GM18858 (cell line): ENCODE data around the gene PRSS8.
A peak's percentile ranks its signal among the peaks of the same experiment; 100 is the strongest.

Source experiments
- ATAC-seq: cut with Tn5 transposase; IDR thresholded peaks from one replicate; pipeline ENCODE4 v1.9.1; 2021; ENCODE audit not compliant: unreplicated experiment

PRSS8 gene

DNA sequence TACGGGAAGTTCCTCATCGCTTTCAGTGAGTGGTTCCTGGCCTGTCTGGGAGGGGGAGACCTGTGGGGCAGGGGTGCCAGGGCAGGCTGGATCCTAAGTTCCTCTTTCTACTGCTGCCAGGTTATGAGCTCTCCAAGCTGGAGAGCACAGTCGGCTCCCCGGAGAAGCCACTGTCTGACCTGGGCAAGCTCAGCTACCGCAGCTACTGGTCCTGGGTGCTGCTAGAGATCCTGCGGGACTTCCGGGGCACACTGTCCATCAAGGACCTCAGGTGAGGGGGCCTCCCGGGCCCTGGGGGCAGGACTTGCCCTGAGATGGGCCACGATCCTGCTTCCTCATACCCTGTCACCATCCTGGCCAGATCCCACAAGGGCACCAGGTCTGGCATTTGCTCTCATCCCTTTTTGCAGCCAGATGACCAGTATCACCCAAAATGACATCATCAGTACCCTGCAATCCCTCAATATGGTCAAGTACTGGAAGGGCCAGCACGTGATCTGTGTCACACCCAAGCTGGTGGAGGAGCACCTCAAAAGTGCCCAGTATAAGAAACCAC is 5.1 kb downstream of the PRSS8 start:
- ATAC-seq, result no peak

DNA sequence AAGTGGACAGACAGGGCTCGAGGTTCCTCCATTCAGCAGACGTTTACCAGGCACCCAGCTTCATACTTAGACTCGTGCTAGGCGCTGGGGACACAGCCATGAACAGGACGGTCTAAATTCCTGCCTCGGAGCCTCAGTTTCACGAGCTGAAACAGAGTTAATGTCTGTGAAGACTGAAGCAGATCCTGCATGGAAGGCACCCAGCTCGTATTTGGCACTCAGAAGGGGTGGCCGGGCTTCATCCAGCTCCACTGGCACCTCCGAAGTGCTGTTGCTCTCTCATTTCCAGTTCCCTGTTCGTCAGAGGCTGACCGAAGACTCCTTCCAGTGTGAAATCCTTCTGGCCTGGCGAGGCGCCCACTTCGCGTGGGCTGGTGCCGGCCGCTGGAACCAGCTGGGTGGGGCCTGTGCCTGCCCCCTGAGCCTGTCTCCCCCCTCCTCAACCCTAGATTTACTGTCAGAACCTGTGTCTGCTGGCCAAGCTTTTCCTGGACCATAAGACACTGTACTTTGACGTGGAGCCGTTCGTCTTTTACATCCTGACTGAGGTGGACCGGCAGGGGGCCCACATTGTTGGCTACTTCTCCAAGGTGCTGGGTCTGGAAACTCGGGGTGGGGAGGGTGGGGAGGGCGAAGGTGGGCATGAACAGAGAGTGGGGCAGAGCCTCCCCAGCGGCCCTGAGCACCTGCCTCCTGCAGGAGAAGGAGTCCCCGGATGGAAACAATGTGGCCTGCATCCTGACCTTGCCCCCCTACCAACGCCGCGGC is 5.8 kb downstream of the PRSS8 start:
- no peak for ATAC-seq

DNA sequence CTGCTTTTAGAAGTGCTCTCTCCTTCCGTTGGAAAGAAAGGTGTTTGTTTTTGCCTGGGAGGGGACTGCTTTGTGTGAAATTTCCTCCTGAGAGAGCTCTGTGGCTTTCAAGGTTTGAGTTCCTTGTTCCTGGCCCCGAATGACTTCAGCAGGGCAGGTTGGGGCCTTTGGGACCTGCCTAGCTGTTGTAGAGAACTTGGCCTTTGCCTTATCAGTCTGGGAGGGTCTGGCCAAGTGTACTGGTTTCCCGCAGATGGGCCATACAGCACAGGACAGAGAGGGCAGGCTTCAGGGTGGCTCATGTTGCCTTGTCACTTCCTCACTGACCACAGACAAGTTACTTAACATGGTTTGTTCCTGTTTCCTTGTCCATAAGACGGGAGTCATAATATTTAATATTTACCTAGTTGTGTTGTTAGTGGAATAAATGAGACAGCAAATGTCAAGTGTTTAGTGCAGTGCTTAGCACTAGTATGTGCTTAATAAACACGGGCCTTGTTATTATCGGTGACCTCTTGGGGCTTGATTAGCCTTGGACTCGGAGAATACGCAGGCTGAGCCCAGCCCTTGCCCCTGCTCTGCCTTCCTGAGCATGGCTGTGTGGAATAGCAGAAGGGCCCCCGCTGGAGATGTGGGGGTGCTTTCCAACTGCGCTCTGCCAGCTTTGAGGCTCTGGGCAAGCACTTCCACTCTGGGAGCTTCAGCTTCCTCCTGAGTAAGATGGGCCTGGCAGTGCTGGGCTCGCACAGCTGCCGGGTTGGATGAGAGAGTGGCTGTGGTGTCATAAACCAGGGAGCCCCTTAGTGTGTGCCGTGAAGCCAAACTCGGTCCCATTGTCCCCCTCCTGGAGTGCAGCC is 6.6 kb downstream of the PRSS8 start:
- no peak for ATAC-seq

DNA sequence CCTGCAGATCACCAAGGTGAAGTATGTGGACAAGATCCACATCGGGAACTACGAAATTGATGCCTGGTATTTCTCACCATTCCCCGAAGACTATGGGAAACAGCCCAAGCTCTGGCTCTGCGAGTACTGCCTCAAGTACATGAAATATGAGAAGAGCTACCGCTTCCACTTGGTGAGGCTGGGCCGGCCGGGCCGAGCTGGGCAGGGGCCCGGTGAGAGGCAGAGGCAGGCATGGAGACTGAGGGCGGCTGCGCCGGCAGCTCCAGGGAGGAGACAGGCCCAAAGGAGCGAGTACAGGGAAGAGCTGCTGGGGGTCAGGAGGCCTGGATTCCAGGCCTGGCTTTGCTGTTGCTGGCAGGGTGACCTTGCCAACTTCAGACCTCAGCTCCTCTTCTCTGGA is 8.3 kb downstream of the PRSS8 start:
- ATAC-seq, result no peak

DNA sequence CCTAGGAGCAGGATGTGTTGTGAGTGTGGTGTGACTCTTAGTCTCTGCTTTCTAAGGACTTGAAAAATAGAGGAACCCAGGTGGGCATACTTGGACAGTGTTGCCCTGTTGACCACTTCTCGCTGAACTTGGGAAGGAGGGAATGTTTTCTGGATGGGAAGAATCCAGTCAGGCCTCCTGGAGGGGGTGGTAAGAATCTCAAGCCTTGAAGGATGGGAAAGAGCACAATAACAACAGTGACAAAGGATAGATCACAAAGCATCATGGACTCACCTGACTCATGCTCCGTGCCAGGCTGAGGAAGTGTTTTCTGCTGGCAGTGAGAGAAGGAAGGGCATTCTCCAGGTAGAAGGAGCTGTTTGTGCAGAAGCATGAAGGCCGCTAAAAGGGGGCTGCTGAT is 9.7 kb downstream of the PRSS8 start:
- ATAC-seq, result no peak

DNA sequence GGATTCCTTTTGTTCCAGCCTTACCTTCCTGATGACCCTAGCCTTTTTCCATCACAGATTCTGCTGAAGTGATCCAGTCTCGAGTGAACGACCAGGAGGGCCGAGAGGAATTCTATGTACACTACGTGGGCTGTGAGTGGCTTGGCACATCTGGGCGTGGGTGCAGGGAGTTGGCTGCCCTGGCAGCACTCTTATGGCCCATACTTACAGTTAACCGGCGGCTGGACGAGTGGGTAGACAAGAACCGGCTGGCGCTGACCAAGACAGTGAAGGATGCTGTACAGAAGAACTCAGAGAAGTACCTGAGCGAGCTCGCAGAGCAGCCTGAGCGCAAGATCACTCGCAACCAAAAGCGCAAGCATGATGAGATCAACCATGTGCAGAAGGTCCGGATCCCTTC is 15.4 kb downstream of the PRSS8 start:
- ATAC-seq, result no peak

DNA sequence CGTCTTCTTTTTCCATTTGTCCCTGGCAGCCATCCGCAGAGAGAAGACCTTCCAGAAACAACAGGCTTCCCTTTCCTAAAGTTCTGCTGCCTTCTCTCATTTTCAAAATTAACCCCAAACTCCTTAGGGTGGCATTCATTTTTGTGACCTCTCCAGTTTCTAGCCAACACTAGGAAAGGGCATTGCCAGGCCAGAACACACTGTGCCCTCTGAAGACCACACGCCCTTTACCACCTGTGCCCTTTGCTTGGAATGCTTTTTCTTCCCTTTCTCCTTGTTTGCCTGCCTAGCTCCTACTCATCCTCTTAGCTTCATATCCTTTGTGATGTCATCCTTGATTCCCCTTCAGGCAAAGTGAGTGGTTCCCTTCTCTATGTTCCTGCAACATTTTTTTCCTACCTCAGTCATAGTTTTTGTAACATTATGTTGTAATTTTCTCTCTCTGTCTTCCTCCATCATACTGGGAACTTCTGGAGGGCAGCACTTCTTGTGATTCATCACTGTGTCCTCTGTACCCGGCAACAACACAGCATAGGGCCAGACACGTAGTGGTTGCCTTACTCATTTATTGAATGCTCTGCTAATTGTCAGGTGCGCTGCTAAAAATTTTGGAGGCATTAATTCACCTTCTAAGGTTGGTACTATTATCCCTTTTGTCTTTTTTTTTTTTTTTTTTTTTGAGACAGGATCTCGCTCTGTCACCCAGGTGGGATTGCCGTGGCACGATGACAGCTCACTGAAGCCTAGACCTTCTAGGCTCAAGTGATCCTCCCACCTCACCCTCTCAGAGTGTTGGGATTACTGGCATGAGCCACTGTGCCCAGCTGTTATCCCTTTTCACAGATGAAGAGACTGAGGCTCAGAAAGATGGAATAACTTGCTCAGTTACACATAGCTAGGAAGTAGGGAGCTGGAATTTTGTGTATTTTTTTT is 17.0 kb downstream of the PRSS8 start:
- no peak for ATAC-seq

DNA sequence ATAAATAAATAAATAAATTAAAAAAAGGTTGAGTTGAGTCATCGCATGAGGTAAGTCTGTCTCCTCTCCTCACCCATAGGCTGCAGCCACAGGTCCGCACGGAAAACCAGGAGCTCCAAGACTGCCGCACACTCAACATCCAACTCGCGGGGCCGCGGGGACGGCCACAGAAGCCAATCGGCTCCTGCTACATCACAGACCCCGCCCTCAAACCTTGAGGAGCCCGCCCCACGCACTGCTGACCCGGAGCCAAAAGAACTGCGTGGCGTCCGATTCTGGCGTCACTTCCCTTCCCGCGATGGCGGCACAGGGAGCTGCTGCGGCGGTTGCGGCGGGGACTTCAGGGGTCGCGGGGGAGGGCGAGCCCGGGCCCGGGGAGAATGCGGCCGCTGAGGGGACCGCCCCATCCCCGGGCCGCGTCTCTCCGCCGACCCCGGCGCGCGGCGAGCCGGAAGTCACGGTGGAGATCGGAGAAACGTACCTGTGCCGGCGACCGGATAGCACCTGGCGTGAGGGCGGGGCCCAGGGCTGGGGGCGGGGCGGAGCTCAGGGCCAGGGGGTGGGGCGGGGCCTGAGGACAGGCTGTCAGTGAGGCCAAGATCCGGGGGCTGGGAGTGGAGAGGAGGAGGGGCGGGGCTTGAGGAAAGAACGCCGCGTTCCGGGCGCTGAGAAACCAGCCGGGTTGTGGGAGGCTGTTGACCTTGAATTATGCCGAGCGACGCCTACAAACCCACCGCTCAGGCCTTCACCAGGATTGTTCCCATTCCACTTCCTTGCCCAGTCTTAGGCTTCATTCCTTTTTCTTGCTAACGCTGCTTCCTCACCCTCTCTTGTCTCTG is 17.9 kb downstream of the PRSS8 start, which contains the start of gene KAT8:
Gene KAT8, plus strand, starts transcription at position 281 of the 839 bp plus-strand sequence. Its CDS starts 18 bp downstream, at position 299.
- ATAC-seq, result peak; percentile 80

DNA sequence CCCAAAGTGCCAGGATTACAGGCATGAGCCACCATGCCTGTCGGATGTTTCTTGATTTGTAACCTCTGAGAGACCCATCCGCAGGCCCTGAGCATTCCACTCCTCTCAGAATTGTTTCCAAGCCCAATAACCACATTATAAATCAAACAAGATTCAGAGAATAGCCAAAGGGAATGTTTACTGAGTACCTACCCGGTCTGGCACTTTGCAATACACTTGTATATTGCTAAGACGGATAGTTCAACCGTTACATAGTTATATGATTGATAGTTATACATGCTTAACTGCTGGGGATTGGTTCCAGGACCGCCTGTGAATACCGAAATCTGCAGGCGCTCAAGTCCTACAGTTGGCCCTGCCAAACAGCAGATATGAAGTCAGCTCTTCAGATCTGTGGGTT is 21.1 kb downstream of the PRSS8 start:
- no peak for ATAC-seq

DNA sequence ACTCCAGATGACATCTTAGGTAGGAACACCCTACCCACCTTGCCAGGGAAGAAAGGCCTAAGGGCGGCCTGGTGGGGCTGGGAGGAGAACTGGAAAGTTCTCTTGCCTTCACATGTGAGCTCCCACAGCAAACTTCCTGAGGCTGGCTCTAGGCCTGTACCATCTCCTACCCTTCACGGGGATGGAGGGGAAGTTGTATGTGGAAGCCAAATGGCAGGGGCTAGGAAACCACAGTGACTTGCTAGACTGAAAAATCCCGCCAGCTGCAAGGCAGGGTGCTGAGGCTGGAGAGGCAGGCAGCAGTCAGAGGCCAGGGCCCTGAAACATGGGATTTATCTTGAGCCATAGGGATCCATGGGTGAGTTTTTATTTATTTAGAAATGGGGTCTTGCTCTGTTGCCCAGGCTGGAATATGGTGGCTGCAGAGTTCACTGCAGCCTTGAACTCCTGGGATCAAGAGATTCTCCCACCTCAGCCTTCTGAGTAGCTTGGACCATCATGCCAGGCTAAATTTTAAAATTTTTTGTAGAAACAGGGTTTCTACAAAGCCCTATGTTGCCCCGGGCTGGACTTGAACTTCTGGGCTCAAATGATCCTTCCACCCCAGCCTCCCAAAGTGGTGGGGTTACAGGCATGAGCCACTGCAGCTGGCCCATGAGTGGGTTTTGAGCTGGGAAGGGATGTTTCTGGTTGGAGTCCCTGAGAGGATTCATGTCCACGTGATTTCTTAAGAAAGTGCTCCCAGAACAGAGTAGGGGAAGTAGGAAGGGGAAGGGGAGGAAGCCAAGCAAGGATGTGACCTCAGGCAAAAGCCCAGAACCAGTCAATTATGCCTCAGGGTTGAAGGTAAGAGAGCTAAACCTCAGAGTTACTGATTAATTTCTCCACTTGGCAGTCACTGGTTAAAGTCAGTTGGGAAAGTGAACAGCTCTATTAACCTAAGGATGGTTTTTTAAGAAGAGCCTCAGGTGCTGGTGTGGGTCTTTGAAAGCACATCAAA is 22.1 kb downstream of the PRSS8 start:
- ATAC-seq, result no peak

DNA sequence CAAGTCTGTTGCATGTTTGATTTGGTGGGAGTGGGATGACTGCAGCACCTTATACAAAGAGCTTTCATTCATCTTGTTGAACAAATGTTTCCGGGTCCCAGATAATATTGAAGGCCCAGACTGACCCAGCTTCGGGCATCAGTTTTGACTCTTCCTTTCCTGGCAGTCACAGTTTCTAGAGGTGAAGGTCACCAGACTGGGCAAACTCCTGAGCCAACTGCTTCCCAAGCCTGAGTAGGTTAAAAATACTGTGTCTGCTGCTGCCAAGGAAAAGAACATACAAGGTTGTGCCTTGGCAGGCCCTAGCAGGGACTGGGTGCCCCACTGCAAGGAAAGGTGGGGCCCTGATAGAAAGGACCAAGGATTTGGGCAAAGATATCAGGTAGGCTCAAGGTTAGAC is 22.8 kb downstream of the PRSS8 start:
- no peak for ATAC-seq

DNA sequence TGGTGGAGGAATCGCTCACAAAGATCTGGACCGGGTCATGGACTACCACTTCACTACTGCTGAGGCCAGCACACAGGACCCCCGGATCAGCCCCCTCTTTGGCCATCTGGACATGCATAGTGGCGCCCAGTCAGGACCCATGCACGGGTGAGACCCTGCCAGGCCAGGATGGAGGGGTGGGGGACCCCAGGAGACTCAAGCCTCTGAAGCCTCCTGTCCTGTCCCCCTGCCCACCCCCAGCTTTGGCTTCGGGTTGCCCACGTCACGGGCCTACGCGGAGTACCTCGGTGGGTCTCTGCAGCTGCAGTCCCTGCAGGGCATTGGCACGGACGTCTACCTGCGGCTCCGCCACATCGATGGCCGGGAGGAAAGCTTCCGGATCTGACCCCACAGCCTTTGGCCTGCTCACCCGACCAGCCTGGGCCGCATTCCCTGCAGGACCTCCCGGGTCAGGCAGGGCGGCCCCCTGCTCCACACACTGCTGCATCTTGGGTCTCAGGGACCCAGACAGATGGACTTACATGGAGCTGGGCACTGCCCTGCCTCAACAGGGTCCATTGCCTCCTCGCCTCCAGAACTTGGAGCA is 23.6 kb downstream of the PRSS8 start:
- ATAC-seq, result no peak

DNA sequence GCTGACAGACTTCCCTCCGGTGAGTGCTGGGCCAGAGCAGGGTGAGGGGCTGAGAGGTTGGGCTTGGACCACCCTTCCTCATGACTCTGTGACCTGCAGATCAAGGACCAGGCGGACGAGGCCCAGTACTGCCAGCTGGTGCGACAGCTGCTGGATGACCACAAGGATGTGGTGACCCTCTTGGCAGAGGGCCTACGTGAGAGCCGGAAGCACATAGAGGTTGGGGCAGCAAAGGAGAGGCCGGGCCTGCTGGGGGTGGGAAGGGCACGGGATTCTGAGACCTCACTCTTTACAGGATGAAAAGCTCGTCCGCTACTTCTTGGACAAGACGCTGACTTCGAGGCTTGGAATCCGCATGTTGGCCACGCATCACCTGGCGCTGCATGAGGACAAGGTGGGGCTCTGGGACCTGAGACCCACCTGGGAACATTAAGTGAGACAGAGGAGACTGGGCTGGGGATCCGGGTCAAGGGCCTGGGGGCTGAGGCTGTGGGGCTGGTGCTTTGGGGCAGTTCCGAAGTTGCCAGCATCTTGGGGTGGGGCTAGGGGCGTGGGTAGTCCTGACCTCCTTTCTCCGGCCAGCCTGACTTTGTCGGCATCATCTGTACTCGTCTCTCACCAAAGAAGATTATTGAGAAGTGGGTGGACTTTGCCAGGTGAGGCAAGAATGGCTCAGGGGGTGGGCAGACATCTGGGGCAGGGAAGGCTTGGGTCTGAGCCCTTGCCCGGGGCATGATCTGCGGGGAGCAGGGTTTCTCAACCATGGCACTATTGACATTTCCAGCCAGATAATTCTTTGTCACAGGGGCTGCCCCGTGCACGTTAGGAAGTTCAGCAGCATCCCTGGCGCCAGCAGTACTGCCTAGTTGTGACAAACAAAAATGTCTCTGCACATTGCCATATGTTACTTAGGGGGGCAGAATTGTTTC is 25.2 kb downstream of the PRSS8 start:
- ATAC-seq, result no peak

DNA sequence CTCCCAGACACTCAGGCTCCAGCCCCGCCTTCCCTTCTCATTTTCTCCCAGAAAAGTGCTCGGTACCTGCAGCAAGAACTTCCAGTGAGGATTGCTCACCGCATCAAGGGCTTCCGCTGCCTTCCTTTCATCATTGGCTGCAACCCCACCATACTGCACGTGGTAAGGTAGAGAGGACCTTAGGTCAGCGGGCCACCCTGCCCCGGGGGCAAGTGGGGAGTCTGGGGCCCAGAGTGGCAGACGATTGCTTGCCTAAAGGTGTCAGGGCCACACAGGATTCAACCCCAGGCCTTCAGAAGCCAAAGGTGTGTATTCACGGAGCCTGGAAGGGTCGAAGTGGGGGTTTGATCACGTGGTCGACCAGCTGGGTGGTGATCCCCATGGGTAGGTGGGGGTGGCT is 25.9 kb downstream of the PRSS8 start:
- no peak for ATAC-seq

DNA sequence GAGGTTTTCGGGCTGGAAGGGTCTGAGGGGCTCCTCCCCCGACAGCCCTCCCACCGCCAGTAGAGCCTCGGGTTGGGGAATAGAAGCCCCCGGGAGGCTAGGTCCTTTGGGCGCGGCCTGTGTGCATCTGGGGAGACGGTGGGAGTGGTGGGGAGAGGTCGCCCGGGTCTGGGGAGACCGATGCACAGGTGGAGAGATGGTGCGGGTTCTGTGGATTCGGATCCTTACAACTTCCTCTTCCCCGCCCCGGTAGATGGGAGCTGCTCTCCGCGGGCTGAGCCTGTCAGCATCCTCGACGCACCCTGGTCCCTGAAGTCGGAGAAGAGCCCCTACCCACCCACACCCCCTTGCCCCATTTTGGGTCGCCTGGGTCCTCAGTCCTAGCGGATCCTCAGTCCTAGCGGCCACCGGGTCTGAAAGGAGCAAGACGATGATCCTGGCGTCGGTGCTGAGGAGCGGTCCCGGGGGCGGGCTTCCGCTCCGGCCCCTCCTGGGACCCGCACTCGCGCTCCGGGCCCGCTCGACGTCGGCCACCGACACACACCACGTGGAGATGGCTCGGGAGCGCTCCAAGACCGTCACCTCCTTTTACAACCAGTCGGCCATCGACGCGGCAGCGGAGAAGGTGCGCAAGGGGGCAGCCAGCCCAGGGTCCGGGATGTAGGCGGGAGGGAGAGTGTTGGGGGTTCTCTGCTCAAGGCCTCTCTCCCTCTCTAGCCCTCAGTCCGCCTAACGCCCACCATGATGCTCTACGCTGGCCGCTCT is 26.6 kb downstream of the PRSS8 start:
- no peak for ATAC-seq

DNA sequence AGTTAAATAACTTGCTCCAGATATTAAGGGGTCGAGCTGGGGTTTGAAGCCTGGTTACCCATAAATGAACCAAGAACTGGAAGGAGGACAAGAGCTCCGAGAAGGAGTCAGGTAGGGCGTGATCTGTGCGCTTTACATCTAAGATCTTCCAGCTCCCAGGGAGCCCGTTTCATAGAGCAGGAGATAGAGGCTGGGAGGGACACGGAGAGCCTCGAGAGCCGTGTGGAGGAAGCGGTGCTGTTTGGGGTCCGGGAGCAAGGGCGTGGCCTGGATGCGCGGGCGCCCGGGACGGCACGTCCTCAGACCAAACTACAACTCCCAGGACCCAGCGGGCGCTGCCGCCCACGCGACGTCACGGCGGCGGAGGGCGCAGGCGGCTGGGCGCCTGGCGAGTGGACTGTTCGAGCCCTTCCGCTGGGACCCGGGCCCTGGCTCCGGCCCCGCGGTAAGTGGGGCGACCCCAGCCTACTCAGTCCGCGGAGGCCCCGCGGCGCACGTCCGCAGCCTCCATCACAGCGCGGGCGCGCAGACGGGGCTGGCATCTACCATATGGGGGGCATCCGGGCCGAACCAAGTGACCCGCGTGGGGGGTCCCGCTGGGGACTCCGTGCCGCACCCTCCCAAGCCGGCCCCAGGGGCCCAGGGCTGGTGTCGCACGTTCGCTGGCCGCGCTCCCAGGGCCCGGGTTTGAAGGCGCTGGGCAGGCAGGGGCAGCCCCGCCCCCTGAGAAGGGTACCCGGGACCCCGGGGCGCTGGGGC is 27.3 kb downstream of the PRSS8 start, which contains the start of gene BCKDK:
Gene BCKDK, plus strand, starts transcription at position 352 of the 759 bp plus-strand sequence. CDS start 838 bp downstream, outside the sequence.
- ATAC-seq, result peak; percentile 68
